ENCODE results near the gene GTPBP1. TPM values are rescaled to one million over a fixed set of nuclear protein-coding genes. Genes with fewer than 3 reads are reported as not detected.

Gene GTPBP1
- polyA plus RNA-seq (2011; rRNA removed) (26.7 and 29.3 TPM in 2 replicates), polyA minus RNA-seq (2011; rRNA and poly(A)+ RNA removed) (45.0 and 50.8 TPM in 2 replicates)

GRCh38 chr22:38705235-38706100 is at the start of gene GTPBP1:
Gene GTPBP1, plus strand, starts transcription at chr22:38705944. Its CDS starts 12 bp downstream, at chr22:38705956.
- CTCF ChIA-PET = interaction anchor here (1.0 kb wide), 1 partner anchor 20 kb away, joined by 6 read pairs; no protein-coding TSS in a partner anchor
- no peak for TF ChIP-seq CTCF (IDR thresholded peaks at IDR 0.05; ENCODE audit: low read depth, low read length)

GRCh38 chr22:38656256-38657044 is 49.3 kb upstream of the GTPBP1 start, which contains the start of the genes CBY1 and FAM227A:
Gene CBY1, plus strand, starts transcription at chr22:38656638. Its CDS starts 11,417 bp downstream, at chr22:38668055.
Gene FAM227A, minus strand, starts transcription at chr22:38656392. Its CDS starts 6,224 bp downstream, at chr22:38650168.
- no peak for TF ChIP-seq CTCF (IDR thresholded peaks at IDR 0.05; ENCODE audit: low read depth, low read length)
- H3K9me3 ChIP-seq (ENCODE audit: control insufficient read depth, insufficient read depth, low read length) = no peaks in the 10 kb centered on the region; the same call in 1 of the 2 replicates
- ChIA-PET POLR2A (no interaction called here), CTCF (no interaction called here)
- peak; percentile 39 for DNase-seq (ENCODE audit: low read depth, low spot score)
- peak within 1 kb of the TSS; percentile 83 for H3K27ac ChIP-seq (ENCODE audit: low read depth, low read length)
- H3K4me3 ChIP-seq (ENCODE audit: low read depth, low read length) = peak within 1 kb of the TSS; percentile 87
- H3K27me3 ChIP-seq (ENCODE audit: control insufficient read depth, insufficient read depth, low read length) = no peaks in the 10 kb centered on the region

More at GRCh38 chr22:38705235-38706100, at the start of gene GTPBP1:
- peak within 1 kb of the TSS; percentile 87 for H3K27ac ChIP-seq (ENCODE audit: low read depth, low read length)
- H3K4me3 ChIP-seq (ENCODE audit: low read depth, low read length) = peak within 1 kb of the TSS; percentile 88
- H3K27me3 ChIP-seq (ENCODE audit: control insufficient read depth, insufficient read depth, low read length) = no peaks in the 10 kb centered on the region
- H3K9me3 ChIP-seq (ENCODE audit: control insufficient read depth, insufficient read depth, low read length) = peaks cover 3% of the 10 kb centered on the region; the same call in 1 of the 2 replicates
- POLR2A ChIA-PET = interaction anchor here (0.5 to 1.7 kb wide), 10 partner anchors 9 to 800 kb away, joined by 3 to 8 read pairs (median 3); partner anchors contain the start of gene TOMM22
- peak; percentile 100 for DNase-seq (ENCODE audit: low read depth, low spot score)

- Histone ChIP-seq H3K4me3 (ENCODE audit: low read depth, low read length) (peak overlapping the region; percentile 87), H3K27me3 (ENCODE audit: control insufficient read depth, insufficient read depth, low read length) (no peaks in the 10 kb centered on the region), H3K9me3 (ENCODE audit: control insufficient read depth, insufficient read depth, low read length) (no peaks in the 10 kb centered on the region; the same call in 1 of the 2 replicates), H3K27ac (ENCODE audit: low read depth, low read length) (peak overlapping the region; percentile 83)
- POLR2A ChIA-PET = no interaction called here
- CTCF ChIA-PET = no interaction called here
- no peak for DNase-seq (ENCODE audit: low read depth, low spot score)
- no peak for TF ChIP-seq CTCF (IDR thresholded peaks at IDR 0.05; ENCODE audit: low read depth, low read length)
Measured at GRCh38 chr22:38657045-38657909, 48.5 kb upstream of the GTPBP1 start.

- no peak for TF ChIP-seq CTCF (IDR thresholded peaks at IDR 0.05; ENCODE audit: low read depth, low read length)
- H3K27me3 ChIP-seq (ENCODE audit: control insufficient read depth, insufficient read depth, low read length) = no peaks in the 10 kb centered on the region
- CTCF ChIA-PET = no interaction called here
- POLR2A ChIA-PET = interaction anchor here (0.6 kb wide), 1 partner anchor 8 kb away, joined by 3 read pairs; no protein-coding TSS in a partner anchor
- no peak overlapping the region for H3K4me3 ChIP-seq (ENCODE audit: low read depth, low read length)
- no peak overlapping the region for H3K27ac ChIP-seq (ENCODE audit: low read depth, low read length)
- H3K9me3 ChIP-seq (ENCODE audit: control insufficient read depth, insufficient read depth, low read length) = no peaks in the 10 kb centered on the region
- no peak for DNase-seq (ENCODE audit: low read depth, low spot score)
Measured at GRCh38 chr22:38674888-38675287, 30.9 kb upstream of the GTPBP1 start.

Data from AG04450 (cell line).